Fibroblast of pulmonary artery (primary cell): Measurements from ENCODE around the gene DSG4.

Source experiments
- DNase-seq: peaks from one replicate; pipeline ENCODE4 v3.0.0-alpha.2; 2010; ENCODE audit warnings: low read depth
- H3K4me3 ChIP-seq: replicated peaks from 2 replicates; pipeline ENCODE4 v1.5.1; 2011; ENCODE audit warnings: low read depth, mild to moderate bottlenecking, control low read depth, low read length, moderate library complexity
- CTCF ChIP-seq: IDR thresholded peaks from 2 replicates; pipeline ENCODE4 v1.5.1; 2011; ENCODE audit warnings: mild to moderate bottlenecking, control low read depth, low read length, inconsistent platforms; ENCODE audit errors: missing control alignments

Gene DSG4

GRCh38 chr18:31364190-31364589 is 12.4 kb upstream of the DSG4 start:
- no peak overlapping the region for H3K4me3 ChIP-seq
- no peak for TF ChIP-seq CTCF
- no peak for DNase-seq

- no peak for DNase-seq
- no peak overlapping the region for H3K4me3 ChIP-seq
- TF ChIP-seq CTCF, result no peak
Measured at GRCh38 chr18:31369478-31369877, 7.1 kb upstream of the DSG4 start.

- no peak for TF ChIP-seq CTCF
Measured at GRCh38 chr18:31371989-31372388, 4.6 kb upstream of the DSG4 start.

GRCh38 chr18:31373641-31374040 is 2.9 kb upstream of the DSG4 start:
- H3K4me3 ChIP-seq, result no peak overlapping the region
- no peak for TF ChIP-seq CTCF
- DNase-seq, result no peak

More at GRCh38 chr18:31371989-31372388, 4.6 kb upstream of the DSG4 start:
- DNase-seq, result no peak
- no peak overlapping the region for H3K4me3 ChIP-seq

- TF ChIP-seq CTCF, result no peak
- no peak for DNase-seq
Measured at GRCh38 chr18:31380912-31381311, 4.3 kb downstream of the DSG4 start.

GRCh38 chr18:31382107-31382506 is 5.5 kb downstream of the DSG4 start:
- H3K4me3 ChIP-seq, result no peak overlapping the region
- no peak for TF ChIP-seq CTCF
- no peak for DNase-seq

More at GRCh38 chr18:31380912-31381311, 4.3 kb downstream of the DSG4 start:
- H3K4me3 ChIP-seq, result no peak overlapping the region

- no peak for DNase-seq
- no peak for TF ChIP-seq CTCF
Measured at GRCh38 chr18:31386741-31387140, 10.2 kb downstream of the DSG4 start.

More at GRCh38 chr18:31386741-31387140, 10.2 kb downstream of the DSG4 start:
- no peak overlapping the region for H3K4me3 ChIP-seq
